ENCODE data around the gene GPN2.

The GPN2 gene

GRCh38 chr1:26889551-26890466 is at the start of gene GPN2:
TSS of gene GPN2 (minus strand) at chr1:26890283. CDS start at chr1:26890096, 187 bp downstream.
- peak; percentile 66 for DNase-seq

- DNase-seq, result no peak
Measured at GRCh38 chr1:26938659-26939025, 48.6 kb upstream of the GPN2 start.

- DNase-seq, result no peak
Measured at GRCh38 chr1:26938004-26938658, 48.0 kb upstream of the GPN2 start.

- DNase-seq, result no peak
Measured at GRCh38 chr1:26936823-26937222, 46.7 kb upstream of the GPN2 start.

- DNase-seq, result no peak
Measured at GRCh38 chr1:26932531-26932930, 42.4 kb upstream of the GPN2 start.

- DNase-seq, result no peak
Measured at GRCh38 chr1:26923711-26924110, 33.6 kb upstream of the GPN2 start.

GRCh38 chr1:26922901-26923300 is 32.8 kb upstream of the GPN2 start:
- DNase-seq, result no peak

GRCh38 chr1:26922431-26922729 is 32.3 kb upstream of the GPN2 start:
- DNase-seq, result no peak

GRCh38 chr1:26921540-26922430 is 31.7 kb upstream of the GPN2 start, which contains the start of gene NUDC:
TSS of gene NUDC (plus strand) at chr1:26921743. CDS start at chr1:26921849, 106 bp downstream.
- DNase-seq, result peak; percentile 94

- no peak for DNase-seq
Measured at GRCh38 chr1:26921126-26921539, 31.1 kb upstream of the GPN2 start.

GRCh38 chr1:26915204-26915842 is 25.2 kb upstream of the GPN2 start:
- peak; percentile 64 for DNase-seq

- peak; percentile 99 for DNase-seq
Measured at GRCh38 chr1:26913754-26914619, 23.9 kb upstream of the GPN2 start, which contains the start of gene NR0B2. TSS of gene NR0B2 (minus strand) at chr1:26913975. CDS start at chr1:26913940, 35 bp downstream.

GRCh38 chr1:26913389-26913753 is 23.3 kb upstream of the GPN2 start:
- no peak for DNase-seq

- DNase-seq, result no peak
Measured at GRCh38 chr1:26912147-26912490, 22.0 kb upstream of the GPN2 start.

- no peak for DNase-seq
Measured at GRCh38 chr1:26911399-26912146, 21.5 kb upstream of the GPN2 start.

- no peak for DNase-seq
Measured at GRCh38 chr1:26910343-26911160, 20.5 kb upstream of the GPN2 start.

- DNase-seq, result no peak
Measured at GRCh38 chr1:26909951-26910342, 19.9 kb upstream of the GPN2 start.

GRCh38 chr1:26907071-26907917 is 17.2 kb upstream of the GPN2 start:
- DNase-seq, result no peak
